ENCODE results near the gene SMU1. TPM values are rescaled to one million over a fixed set of nuclear protein-coding genes. Genes with fewer than 3 reads are reported as not detected.

The SMU1 gene
- total RNA-seq, 1 experiment from 2014 or later = 17.2 TPM

DNA sequence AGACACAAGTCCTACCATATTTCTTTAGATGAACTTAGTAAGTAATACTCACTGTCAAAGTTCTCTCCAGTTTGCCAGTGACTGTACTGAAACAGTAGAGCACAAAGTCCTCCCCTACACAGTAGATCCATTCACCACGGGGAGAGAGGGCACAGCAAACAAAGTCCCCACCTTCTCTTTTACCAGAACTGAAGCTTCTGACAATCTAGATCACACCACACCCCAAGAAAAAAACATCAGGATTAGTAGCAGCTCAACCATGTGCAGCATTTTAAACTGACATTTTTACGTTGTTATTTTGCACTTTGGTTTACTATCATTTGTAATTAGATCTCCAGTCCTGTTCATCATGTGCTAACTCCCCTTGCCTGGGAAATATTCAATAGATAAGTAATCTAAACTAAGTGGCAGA is 28.4 kb downstream of the SMU1 start:
- BruUV-seq (replicated peaks) = no TSS peak
- Mint-ChIP-seq H3K9me3 (ENCODE audit: unreplicated experiment) (no peaks in the 10 kb centered on the region), H3K27ac (ENCODE audit: low read depth, unreplicated experiment) (no peak overlapping the region), H3K4me3 (ENCODE audit: unreplicated experiment) (no peak overlapping the region), H3K36me3 (ENCODE audit: insufficient read depth, unreplicated experiment) (peaks cover 76% of the 10 kb centered on the region), H3K27me3 (ENCODE audit: insufficient read depth, unreplicated experiment) (no peaks in the 10 kb centered on the region), H3K4me1 (ENCODE audit: insufficient read depth, unreplicated experiment) (peaks cover 14% of the 10 kb centered on the region)
- intact Hi-C loops (cut with micrococcal nuclease) = no loop called here
- TF ChIP-seq, protein P1, sequence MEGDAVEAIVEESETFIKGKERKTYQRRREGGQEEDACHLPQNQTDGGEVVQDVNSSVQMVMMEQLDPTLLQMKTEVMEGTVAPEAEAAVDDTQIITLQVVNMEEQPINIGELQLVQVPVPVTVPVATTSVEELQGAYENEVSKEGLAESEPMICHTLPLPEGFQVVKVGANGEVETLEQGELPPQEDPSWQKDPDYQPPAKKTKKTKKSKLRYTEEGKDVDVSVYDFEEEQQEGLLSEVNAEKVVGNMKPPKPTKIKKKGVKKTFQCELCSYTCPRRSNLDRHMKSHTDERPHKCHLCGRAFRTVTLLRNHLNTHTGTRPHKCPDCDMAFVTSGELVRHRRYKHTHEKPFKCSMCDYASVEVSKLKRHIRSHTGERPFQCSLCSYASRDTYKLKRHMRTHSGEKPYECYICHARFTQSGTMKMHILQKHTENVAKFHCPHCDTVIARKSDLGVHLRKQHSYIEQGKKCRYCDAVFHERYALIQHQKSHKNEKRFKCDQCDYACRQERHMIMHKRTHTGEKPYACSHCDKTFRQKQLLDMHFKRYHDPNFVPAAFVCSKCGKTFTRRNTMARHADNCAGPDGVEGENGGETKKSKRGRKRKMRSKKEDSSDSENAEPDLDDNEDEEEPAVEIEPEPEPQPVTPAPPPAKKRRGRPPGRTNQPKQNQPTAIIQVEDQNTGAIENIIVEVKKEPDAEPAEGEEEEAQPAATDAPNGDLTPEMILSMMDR (IDR thresholded peaks at IDR 0.05; ENCODE audit: unreplicated experiment) = no peak
- ChIA-PET POLR2A (no interaction called here), CTCF (interaction anchor here (0.6 kb wide), 1 partner anchor 13 kb away, joined by 3 read pairs; no protein-coding TSS in a partner anchor)
- no peak for DNase-seq (ENCODE audit: unreplicated experiment)

DNA sequence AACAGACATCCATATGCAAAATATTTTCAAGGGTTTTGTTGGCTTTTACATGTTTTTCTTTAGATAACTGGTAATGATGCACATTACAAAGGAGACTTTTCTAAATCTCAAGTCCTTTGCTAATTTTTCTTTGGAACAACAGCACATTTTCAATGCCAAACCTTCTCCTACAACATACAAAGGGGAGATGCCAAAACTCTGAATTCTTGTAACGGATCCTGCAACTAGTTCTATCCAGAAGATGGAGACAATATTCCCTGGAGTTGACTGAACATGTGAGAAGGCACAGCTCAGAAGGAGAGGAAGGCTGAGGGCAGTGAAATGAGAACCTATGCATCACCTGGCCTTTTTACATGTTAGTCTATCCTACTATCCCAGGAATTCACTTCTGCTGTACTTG is 30.4 kb downstream of the SMU1 start:
- Mint-ChIP-seq H3K36me3 (ENCODE audit: insufficient read depth, unreplicated experiment) (peaks cover 77% of the 10 kb centered on the region), H3K9me3 (ENCODE audit: unreplicated experiment) (no peaks in the 10 kb centered on the region), H3K4me3 (ENCODE audit: unreplicated experiment) (no peak overlapping the region), H3K27me3 (ENCODE audit: insufficient read depth, unreplicated experiment) (no peaks in the 10 kb centered on the region), H3K27ac (ENCODE audit: low read depth, unreplicated experiment) (no peak overlapping the region), H3K4me1 (ENCODE audit: insufficient read depth, unreplicated experiment) (peaks cover 22% of the 10 kb centered on the region)
- intact Hi-C loops (cut with micrococcal nuclease) = no loop called here
- DNase-seq (ENCODE audit: unreplicated experiment) = no peak
- no TSS peak for BruUV-seq (replicated peaks)
- TF ChIP-seq, protein P1 (IDR thresholded peaks at IDR 0.05; ENCODE audit: unreplicated experiment) = no peak
- ChIA-PET POLR2A (interaction anchor here (13.6 kb wide), 1 partner anchor 18 kb away, joined by 153 read pairs; the partner anchor contains the start of gene DNAJA1), CTCF (no interaction called here)

DNA sequence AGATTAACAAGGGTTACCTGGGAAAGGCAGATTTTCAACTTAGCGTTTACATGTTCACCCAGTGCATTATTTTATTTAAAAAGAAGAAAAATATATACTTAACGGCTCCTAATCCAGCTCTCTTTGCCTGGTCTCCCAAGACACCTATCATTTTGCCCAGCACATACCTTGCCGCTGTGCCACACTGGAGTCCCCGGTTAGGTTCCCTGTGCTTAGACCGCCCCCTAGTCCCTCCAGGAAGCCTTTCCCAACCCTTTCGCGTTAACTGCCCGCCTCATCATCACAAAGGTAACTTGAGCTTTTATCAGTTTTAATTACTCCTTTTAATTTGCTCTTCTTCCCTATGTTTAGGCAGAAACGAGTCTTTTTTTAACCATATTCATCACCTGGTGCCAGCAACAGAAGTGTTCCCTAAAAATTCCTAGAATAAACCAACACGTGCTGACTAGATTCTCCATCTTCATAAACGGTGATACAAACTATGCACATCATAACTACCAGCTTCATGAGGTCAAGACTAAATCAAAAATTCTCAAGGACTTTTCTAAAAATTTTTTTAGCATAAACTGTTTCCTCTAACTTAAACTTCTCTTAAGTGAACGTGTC is 31.7 kb downstream of the SMU1 start:
- Mint-ChIP-seq H3K36me3 (ENCODE audit: insufficient read depth, unreplicated experiment) (peaks cover 78% of the 10 kb centered on the region), H3K4me1 (ENCODE audit: insufficient read depth, unreplicated experiment) (peaks cover 22% of the 10 kb centered on the region), H3K27me3 (ENCODE audit: insufficient read depth, unreplicated experiment) (no peaks in the 10 kb centered on the region), H3K27ac (ENCODE audit: low read depth, unreplicated experiment) (peak overlapping the region; percentile 64), H3K9me3 (ENCODE audit: unreplicated experiment) (no peaks in the 10 kb centered on the region), H3K4me3 (ENCODE audit: unreplicated experiment) (peak overlapping the region; percentile 72)
- TF ChIP-seq, protein P1 (IDR thresholded peaks at IDR 0.05; ENCODE audit: unreplicated experiment) = no peak
- ChIA-PET CTCF (interaction anchor here (0.5 to 0.9 kb wide), 4 partner anchors 19 to 248 kb away, joined by 3 read pairs; no protein-coding TSS in a partner anchor), POLR2A (interaction anchor here (0.9 to 13.6 kb wide), 5 partner anchors 10 to 47 kb away, joined by 3 to 153 read pairs (median 7); partner anchors contain the start of genes DNAJA1 and SMU1)
- BruUV-seq (replicated peaks) = no TSS peak
- peak; percentile 65 for DNase-seq (ENCODE audit: unreplicated experiment)
- intact Hi-C loops (cut with micrococcal nuclease) = loop anchor here (1.0 kb wide), 1 partner anchor 43 kb away; the partner anchor contains the start of gene APTX

DNA sequence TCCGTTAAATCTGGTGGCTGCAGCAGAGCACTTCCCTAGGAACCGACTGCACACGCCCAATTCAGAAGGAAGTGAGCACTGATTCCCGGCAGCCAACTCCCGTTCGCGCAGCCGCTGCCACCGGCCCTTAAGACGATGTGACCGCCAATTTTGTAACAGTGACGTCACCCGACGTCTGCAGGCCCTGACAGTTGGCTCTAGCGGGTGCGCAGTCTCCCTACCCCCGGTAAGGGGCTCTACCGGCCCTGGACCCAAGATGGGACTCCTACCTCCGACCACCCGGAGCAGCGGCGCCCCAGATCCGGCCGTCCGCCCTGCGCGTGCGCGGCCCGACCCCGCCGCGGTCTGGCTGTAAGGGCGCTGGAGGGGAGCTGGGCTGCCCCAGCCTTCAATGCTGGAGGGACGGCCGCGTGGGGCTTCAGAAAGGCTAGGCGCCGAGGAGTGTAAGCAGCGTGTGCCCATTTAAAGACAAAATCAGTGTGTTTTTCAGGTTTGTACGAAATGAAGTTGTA is 32.3 kb downstream of the SMU1 start:
- H3K4me3 Mint-ChIP-seq (ENCODE audit: unreplicated experiment) = peak overlapping the region; percentile 72
- peaks cover 22% of the 10 kb centered on the region for H3K4me1 Mint-ChIP-seq (ENCODE audit: insufficient read depth, unreplicated experiment)
- TF ChIP-seq, protein P1 (IDR thresholded peaks at IDR 0.05; ENCODE audit: unreplicated experiment) = no peak
- no peaks in the 10 kb centered on the region for H3K9me3 Mint-ChIP-seq (ENCODE audit: unreplicated experiment)
- ChIA-PET CTCF (interaction anchor here (0.6 to 0.9 kb wide), 4 partner anchors 18 to 1286 kb away, joined by 3 to 4 read pairs (median 4); no protein-coding TSS in a partner anchor), POLR2A (interaction anchor here (0.6 to 13.6 kb wide), 11 partner anchors 10 to 392 kb away, joined by 3 to 153 read pairs (median 4); partner anchors contain the start of genes APTX, DNAJA1, NFX1 and SMU1)
- BruUV-seq (replicated peaks) = no TSS peak
- H3K36me3 Mint-ChIP-seq (ENCODE audit: insufficient read depth, unreplicated experiment) = peaks cover 78% of the 10 kb centered on the region
- H3K27ac Mint-ChIP-seq (ENCODE audit: low read depth, unreplicated experiment) = peak overlapping the region; percentile 64
- intact Hi-C loops (cut with micrococcal nuclease) = loop anchor here (1.0 kb wide), 1 partner anchor 43 kb away; the partner anchor contains the start of gene APTX
- DNase-seq (ENCODE audit: unreplicated experiment) = peak; percentile 88
- H3K27me3 Mint-ChIP-seq (ENCODE audit: insufficient read depth, unreplicated experiment) = no peaks in the 10 kb centered on the region
